B cell (primary cell): ENCODE results near the gene TRAPPC3L. TPM values are rescaled to one million over a fixed set of nuclear protein-coding genes. Genes with fewer than 3 reads are reported as not detected.
A peak's percentile ranks its signal among the peaks of the same experiment; 100 is the strongest.

Experiments
- ATAC-seq: fragments of 200-7000 bp; cut with Tn5 transposase; one replicate; pipeline ENCODE4 v1.10.0; 2021; ENCODE audit warnings: low read depth, mild to moderate bottlenecking, moderate number of reproducible peaks, moderate library complexity
- CTCF ChIA-PET: fragments of 350-600 bp; sonication (Branson Sonifier 250); formaldehyde crosslinking; loops from one replicate; lab custom pipeline; 2021; ENCODE audit warnings: antibody characterized with exemption, inconsistent platforms; lab: Charles Lee
- POLR2A ChIA-PET: fragments of 350-600 bp; sonication (Branson Sonifier 250); formaldehyde crosslinking; loops from one replicate; lab custom pipeline; 2021; ENCODE audit warnings: antibody characterized with exemption; lab: Charles Lee
- DNase-seq: peaks from one replicate; pipeline ENCODE4 v3.0.0; 2013
- H2AFZ ChIP-seq: 2 replicates; pipeline ENCODE4 v1.6.1; 2012; ENCODE audit warnings: mild to moderate bottlenecking, low read depth, low read length; ENCODE audit not compliant: insufficient read depth, poor library complexity, severe bottlenecking
- H3K27ac ChIP-seq, 2 donors: 1 replicate in 1 of 2; 2 replicates in 1 of 2; pipeline ENCODE4 v1.5.1; 2012 to 2013; ENCODE audit warnings: low read length in 2 of 2, mild to moderate bottlenecking in 2 of 2, moderate library complexity in 1 of 2
- H3K27me3 ChIP-seq, 4 experiments: fragments of 200-600 bp in 1 of 4; sonication (generic) in 1 of 4; replicated peaks in 1 of 4; 1 replicate in 2 of 4; 2 replicates in 2 of 4; pipeline versions ENCODE4 v1.6.1 to v1.7.0; 2013 to 2016; ENCODE audit warnings: low read length in 3 of 4, mild to moderate bottlenecking in 2 of 4, mixed read lengths in 1 of 4, moderate library complexity in 1 of 4; ENCODE audit not compliant: insufficient read depth in 4 of 4, control insufficient read depth in 3 of 4; ENCODE audit errors: control extremely low read depth in 1 of 4
- H3K36me3 ChIP-seq, 2 experiments: replicated peaks in 1 of 2; 1 replicate in 1 of 2; 2 replicates in 1 of 2; pipeline versions ENCODE4 v1.6.1 to v1.7.1; 2013; ENCODE audit warnings: low read length in 1 of 2; ENCODE audit not compliant: insufficient read depth in 2 of 2, control insufficient read depth in 1 of 2; ENCODE audit errors: control extremely low read depth in 1 of 2, extremely low read depth in 1 of 2
- H3K4me1 ChIP-seq, 2 donors: fragments of 200-600 bp in 1 of 2; sonication (generic) in 1 of 2; 1 replicate in 1 of 2; 2 replicates in 1 of 2; pipeline versions ENCODE4 v1.5.1 to v1.6.1; 2013 to 2017; ENCODE audit warnings: low read length in 2 of 2; ENCODE audit not compliant: control insufficient read depth in 2 of 2, insufficient read depth in 2 of 2
- H3K4me2 ChIP-seq: replicated peaks from 2 replicates; pipeline ENCODE3; 2012; ENCODE audit warnings: mild to moderate bottlenecking, low read depth, low read length; ENCODE audit not compliant: poor library complexity, severe bottlenecking
- H3K4me3 ChIP-seq, 5 experiments: fragments of 200-600 bp in 1 of 5; sonication (generic) in 1 of 5; 1 replicate in 3 of 5; 2 replicates in 2 of 5; pipeline versions ENCODE4 v1.5.1 to v1.7.0; 2011 to 2016; ENCODE audit warnings: low read length in 4 of 5, mild to moderate bottlenecking in 4 of 5, low read depth in 2 of 5, control low read depth in 1 of 5, moderate library complexity in 1 of 5; ENCODE audit not compliant: insufficient read depth in 1 of 5; ENCODE audit errors: control extremely low read depth in 1 of 5, extremely low read depth in 1 of 5
- H3K79me2 ChIP-seq: fragments of 200-600 bp; sonication (generic); one replicate; pipeline ENCODE4 v1.6.0; 2016; ENCODE audit warnings: low read length; ENCODE audit not compliant: control insufficient read depth, insufficient read depth
- H3K9ac ChIP-seq: fragments of 200-600 bp; sonication (generic); 2 replicates; pipeline ENCODE4 v1.6.1; 2017; ENCODE audit warnings: mild to moderate bottlenecking, low read length, moderate library complexity
- H3K9me3 ChIP-seq, 3 donors: one replicate each; pipeline versions ENCODE4 v1.6.1 to v1.7.1; 2013; ENCODE audit warnings: low read length in 2 of 3; ENCODE audit not compliant: control insufficient read depth in 2 of 3, insufficient read depth in 1 of 3; ENCODE audit errors: control extremely low read depth in 1 of 3
- H4K20me1 ChIP-seq: 2 replicates; pipeline ENCODE4 v1.6.0; 2012; ENCODE audit warnings: mild to moderate bottlenecking, low read length; ENCODE audit not compliant: insufficient read depth, control insufficient read depth, poor library complexity, severe bottlenecking
- H3K27ac Mint-ChIP-seq: one replicate; pipeline ENCODE4 v1.8.0; 2021; ENCODE audit warnings: mixed read lengths
- H3K27me3 Mint-ChIP-seq: one replicate; pipeline ENCODE4 v1.8.0; 2021; ENCODE audit warnings: mixed read lengths
- H3K4me1 Mint-ChIP-seq: one replicate; pipeline ENCODE4 v1.8.0; 2021; ENCODE audit warnings: mixed read lengths
- H3K4me3 Mint-ChIP-seq: one replicate; pipeline ENCODE4 v1.8.0; 2021; ENCODE audit warnings: mixed read lengths
- H3K9me3 Mint-ChIP-seq: one replicate; pipeline ENCODE4 v1.8.0; 2022; ENCODE audit warnings: mixed read lengths; ENCODE audit not compliant: insufficient read depth
- CTCF ChIP-seq: fragments of 200-600 bp; IDR thresholded peaks from one replicate; pipeline ENCODE4 v1.8.0; 2022; ENCODE audit warnings: antibody characterized with exemption, mild to moderate bottlenecking
- EZH2 ChIP-seq: IDR thresholded peaks from 2 replicates; pipeline ENCODE4 v1.6.1; 2012; ENCODE audit warnings: borderline replicate concordance, low read depth, mild to moderate bottlenecking, moderate library complexity, low read length; ENCODE audit not compliant: insufficient read depth, poor library complexity, severe bottlenecking
- WGBS: methylation state at CpG from one replicate; pipeline ENCODE4 v1.1.5; 2013; ENCODE audit warnings: missing lambda C conversion rate; ENCODE audit not compliant: insufficient coverage; 5-methylcytosine and 5-hydroxymethylcytosine counted together
- intact Hi-C: fragments of 100-400 bp; cut with micrococcal nuclease; formaldehyde crosslinking; loops from one replicate; pipeline ENCODE4 v1.10.0; 2022
- polyA plus RNA-seq: library from polyadenylated mRNA; depleted of rRNA; stranded (reverse); fragments of >200 nt; gene quantifications from 2 replicates; pipeline ENCODE4 v1.2.3, GENCODE V29; 2012
- total RNA-seq, 2 donors: library from RNA; stranded (reverse); fragments of 120-200 nt in 1 of 2; gene quantifications; 1 replicate in 1 of 2; 2 replicates in 1 of 2; pipeline versions ENCODE4 v1.2.3 to v1.2.4, GENCODE V29; 2013 to 2022

TRAPPC3L gene
- total and polyA plus RNA-seq, 2 donors (not counting 1 experiment from before 2014, with no cell fraction given) = not detected

- ChIA-PET POLR2A (interaction anchor here (1.4 to 2.8 kb wide), 4 partner anchors 289 to 471 kb away, joined by 4 to 17 read pairs (median 8); partner anchors contain the start of genes NT5DC1, TSPYL1 and TSPYL4), CTCF (interaction anchor here (0.7 to 4.6 kb wide), 14 partner anchors 9 to 353 kb away, joined by 3 to 34 read pairs (median 4); partner anchors contain the start of gene TSPYL1)
- H3K4me2 ChIP-seq = peak overlapping the region; percentile 89
- no peak for TF ChIP-seq CTCF
- TF ChIP-seq EZH2 = no peak
- no CpG with 5 or more reads among the region's 12 CpGs for WGBS
- peak overlapping the region; percentile 81 to 93 (median 83) for H3K4me3 ChIP-seq
- H3K4me1 ChIP-seq = peaks cover 24% of the 10 kb centered on the region in 2 donors
- Mint-ChIP-seq H3K4me3 (peak overlapping the region; percentile 97), H3K9me3 (no peaks in the 10 kb centered on the region), H3K27me3 (no peaks in the 10 kb centered on the region), H3K4me1 (peaks cover 40% of the 10 kb centered on the region), H3K27ac (peak overlapping the region; percentile 97)
- intact Hi-C loops = loop anchor here (1.0 kb wide), 7 partner anchors 45 to 470 kb away; partner anchors contain the start of genes KPNA5, RSPH4A, TSPYL1 and TSPYL4
- H4K20me1 ChIP-seq = no peaks in the 10 kb centered on the region
- no peaks in the 10 kb centered on the region for H3K9me3 ChIP-seq
- ATAC-seq (no peak), DNase-seq (no peak)
- H3K36me3 ChIP-seq = peaks cover 2 to 10% of the 10 kb centered on the region in 2 experiments
- H2AFZ ChIP-seq = peak overlapping the region; percentile 94
- peak overlapping the region; percentile 98 for H3K9ac ChIP-seq
- peak overlapping the region; percentile 83 to 96 for H3K27ac ChIP-seq
- H3K27me3 ChIP-seq = no peaks in the 10 kb centered on the region
- H3K79me2 ChIP-seq = peaks cover 48% of the 10 kb centered on the region
These were observed 26.2 kb upstream of the TRAPPC3L start for GRCh38 chr6:116571683-116572000.
